CD8-positive, alpha-beta memory T cell (primary cell): Measurements from ENCODE around the gene MGA. TPM values are rescaled to one million over a fixed set of nuclear protein-coding genes. Genes with fewer than 3 reads are reported as not detected.

Experiments
- CTCF ChIA-PET: fragments of 350-600 bp; sonication (Branson Sonifier 250); formaldehyde crosslinking; loops from one replicate; lab custom pipeline; 2021; ENCODE audit warnings: antibody characterized with exemption; lab: Charles Lee
- POLR2A ChIA-PET: fragments of 350-600 bp; sonication (Branson Sonifier 250); formaldehyde crosslinking; loops from one replicate; lab custom pipeline; 2021; ENCODE audit warnings: antibody characterized with exemption; lab: Charles Lee
- DNase-seq, 5 donors: peaks; one replicate each; pipeline versions ENCODE4 v3.0.0 to v3.0.0-alpha.2; 2020 to 2022; ENCODE audit warnings: mixed read lengths in 1 of 5
- H3K27ac ChIP-seq: one replicate; pipeline ENCODE4 v1.7.0; 2013; ENCODE audit warnings: low read depth, mild to moderate bottlenecking, low read length, moderate library complexity
- H3K27me3 ChIP-seq: 2 replicates; pipeline ENCODE4 v1.7.0; 2013; ENCODE audit warnings: low read length, mild to moderate bottlenecking; ENCODE audit not compliant: insufficient read depth, poor library complexity, severe bottlenecking
- H3K36me3 ChIP-seq: 2 replicates; pipeline ENCODE4 v1.7.0; 2013; ENCODE audit warnings: mild to moderate bottlenecking, low read length, moderate library complexity; ENCODE audit not compliant: insufficient read depth
- H3K4me1 ChIP-seq: 2 replicates; pipeline ENCODE4 v1.7.0; 2013; ENCODE audit warnings: mild to moderate bottlenecking, low read length, moderate library complexity; ENCODE audit not compliant: insufficient read depth
- H3K4me3 ChIP-seq: 2 replicates; pipeline ENCODE4 v1.7.0; 2013; ENCODE audit warnings: mild to moderate bottlenecking, low read length
- H3K9me3 ChIP-seq: 2 replicates; pipeline ENCODE4 v1.7.0; 2013; ENCODE audit warnings: mild to moderate bottlenecking, low read length
- H3K27ac Mint-ChIP-seq, 8 donors: one replicate each; pipeline ENCODE4 v1.8.0; 2020 to 2021; ENCODE audit warnings: mixed read lengths in 8 of 8, mild to moderate bottlenecking in 6 of 8, inconsistent platforms in 3 of 8, moderate library complexity in 3 of 8
- H3K27me3 Mint-ChIP-seq, 2 donors: one replicate each; pipeline ENCODE4 v1.8.0; 2020 to 2021; ENCODE audit warnings: mixed read lengths in 2 of 2, mild to moderate bottlenecking in 1 of 2, moderate library complexity in 1 of 2
- H3K36me3 Mint-ChIP-seq, 3 donors: one replicate each; pipeline ENCODE4 v1.8.0; 2020 to 2021; ENCODE audit warnings: mixed read lengths in 3 of 3, inconsistent platforms in 1 of 3, mild to moderate bottlenecking in 1 of 3
- H3K4me1 Mint-ChIP-seq, 3 donors: one replicate each; pipeline ENCODE4 v1.8.0; 2020 to 2021; ENCODE audit warnings: mixed read lengths in 3 of 3, inconsistent platforms in 1 of 3, mild to moderate bottlenecking in 1 of 3
- H3K4me3 Mint-ChIP-seq, 7 donors: one replicate each; pipeline ENCODE4 v1.8.0; 2020 to 2021; ENCODE audit warnings: mixed read lengths in 7 of 7, mild to moderate bottlenecking in 6 of 7, moderate library complexity in 4 of 7, inconsistent platforms in 2 of 7
- H3K9me3 Mint-ChIP-seq, 5 donors: one replicate each; pipeline ENCODE4 v1.8.0; 2020 to 2022; ENCODE audit warnings: mixed read lengths in 5 of 5, mild to moderate bottlenecking in 3 of 5, moderate library complexity in 2 of 5, inconsistent platforms in 1 of 5
- polyA plus RNA-seq: library from polyadenylated mRNA; unstranded; fragments of 300-500 nt; fragmentation: Illumina TruSeq; gene quantifications from one replicate; pipeline ENCODE4 v1.2.3, GENCODE V29; 2021
- total RNA-seq, 2 experiments: library from RNA; stranded (reverse); gene quantifications; one replicate each; pipeline ENCODE4 v1.2.3, GENCODE V29; 2021

The MGA gene
- total and polyA plus RNA-seq, 3 experiments from 2014 or later, result 22.5 to 41.5 (median 40.1) TPM

DNA sequence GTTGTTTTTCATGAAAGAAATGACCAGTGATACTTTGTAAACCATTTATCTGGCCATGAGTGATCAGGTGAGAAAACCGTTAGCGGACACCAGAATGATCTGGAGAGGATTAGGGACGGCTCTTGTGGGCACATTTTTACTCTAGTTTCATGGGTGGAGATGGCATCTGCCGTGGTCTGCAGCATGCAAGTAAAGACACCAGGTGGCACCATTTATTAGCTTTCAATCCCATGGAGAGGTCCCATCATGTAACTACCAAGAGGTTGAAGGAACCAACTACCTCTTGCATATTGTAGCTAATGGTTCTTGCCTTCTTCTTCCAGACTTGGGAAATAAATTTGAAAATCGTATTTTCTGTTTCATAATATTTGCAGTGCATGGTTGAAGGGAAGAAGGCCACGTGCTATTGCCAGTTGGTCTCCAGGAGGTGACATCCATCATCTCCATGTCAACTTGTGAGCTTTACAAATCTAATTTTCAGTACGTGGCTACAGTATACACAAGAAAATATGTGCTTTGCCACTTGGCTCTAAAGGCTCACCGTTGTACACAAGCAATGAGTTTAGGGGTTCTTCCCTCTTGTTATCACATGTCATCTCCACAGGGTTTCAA is 112.6 kb downstream of the MGA start:
- no peak overlapping the region for H3K27ac ChIP-seq
- no peaks in the 10 kb centered on the region for H3K9me3 Mint-ChIP-seq
- POLR2A ChIA-PET, result interaction anchor here (0.6 to 2.3 kb wide), 7 partner anchors 38 to 271 kb away, joined by 3 to 12 read pairs (median 3); partner anchors contain the start of gene MGA
- peak overlapping the region; percentile 67 to 98 (median 96) for H3K27ac Mint-ChIP-seq
- no peaks in the 10 kb centered on the region for H3K9me3 ChIP-seq
- H3K4me3 ChIP-seq, result peak overlapping the region; percentile 89
- no peaks in the 10 kb centered on the region for H3K27me3 Mint-ChIP-seq
- peak; percentile 34 to 75 (median 63) for DNase-seq
- H3K4me1 Mint-ChIP-seq, result peaks cover 42 to 51% (median 51%) of the 10 kb centered on the region in 3 donors
- peak overlapping the region in 6 of 7 donors; percentile 45 to 98 (median 95) for H3K4me3 Mint-ChIP-seq
- peaks cover 0 to 25% (median 4%) of the 10 kb centered on the region in 3 donors for H3K36me3 Mint-ChIP-seq
- H3K4me1 ChIP-seq, result peaks cover 39% of the 10 kb centered on the region
- no peaks in the 10 kb centered on the region for H3K36me3 ChIP-seq
- CTCF ChIA-PET, result interaction anchor here (0.6 to 9.3 kb wide), 28 partner anchors 10 to 365 kb away, joined by 3 to 167 read pairs (median 6); partner anchors contain the start of gene EHD4
- H3K27me3 ChIP-seq, result no peaks in the 10 kb centered on the region

DNA sequence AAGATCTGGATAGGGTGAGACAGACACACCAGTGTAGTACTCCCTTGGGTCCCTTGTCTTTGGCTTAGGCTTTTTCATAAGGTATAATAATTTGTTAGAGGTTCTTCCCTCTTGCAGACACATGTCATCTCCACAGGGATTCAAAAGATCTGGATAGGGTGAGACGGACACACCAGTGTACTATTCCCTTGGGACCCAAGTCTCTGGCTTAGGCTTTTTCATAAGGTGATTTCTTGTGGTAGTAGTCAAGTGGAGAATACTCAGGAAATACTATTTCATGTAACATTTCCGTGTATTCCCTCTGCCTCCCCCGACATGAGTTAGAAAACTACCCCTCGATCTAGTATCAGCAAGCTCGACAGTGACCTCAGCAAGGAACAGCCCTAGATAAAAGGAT is 113.1 kb downstream of the MGA start:
- Mint-ChIP-seq H3K27ac (peak overlapping the region; percentile 93 to 98 (median 96)), H3K9me3 (no peaks in the 10 kb centered on the region), H3K36me3 (peaks cover 0 to 20% (median 4%) of the 10 kb centered on the region in 3 donors), H3K4me1 (peaks cover 47 to 57% (median 56%) of the 10 kb centered on the region in 3 donors), H3K4me3 (peak overlapping the region; percentile 91 to 98 (median 95)), H3K27me3 (no peaks in the 10 kb centered on the region)
- Histone ChIP-seq H3K27me3 (no peaks in the 10 kb centered on the region), H3K4me3 (peak overlapping the region; percentile 89), H3K9me3 (no peaks in the 10 kb centered on the region), H3K36me3 (no peaks in the 10 kb centered on the region), H3K4me1 (peaks cover 44% of the 10 kb centered on the region), H3K27ac (peak overlapping the region; percentile 68)
- CTCF ChIA-PET, result interaction anchor here (0.6 to 9.3 kb wide), 43 partner anchors 9 to 358 kb away, joined by 3 to 167 read pairs (median 5); partner anchors contain the start of genes EHD4 and MGA
- DNase-seq, result no peak
- POLR2A ChIA-PET, result interaction anchor here (0.6 to 2.3 kb wide), 12 partner anchors 37 to 271 kb away, joined by 3 to 12 read pairs (median 4); partner anchors contain the start of genes EHD4 and MGA

DNA sequence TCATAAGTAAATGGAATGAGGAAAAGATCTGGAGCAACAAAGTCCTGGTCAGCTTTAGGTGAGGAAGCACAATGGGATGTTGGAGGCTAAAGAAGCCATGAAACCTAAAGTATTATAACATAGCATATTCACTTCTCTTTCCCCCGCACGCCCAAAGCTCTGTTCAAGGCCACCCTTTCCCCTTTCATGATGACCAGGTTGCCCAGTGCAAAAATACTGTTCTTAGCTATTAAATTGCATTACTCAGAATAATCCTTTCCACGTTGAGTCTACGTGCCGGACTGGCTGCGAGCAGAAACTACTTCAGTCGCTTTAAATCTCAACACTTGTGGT is 113.5 kb downstream of the MGA start:
- H3K4me3 ChIP-seq, result peak overlapping the region; percentile 89
- H3K9me3 ChIP-seq, result no peaks in the 10 kb centered on the region
- POLR2A ChIA-PET, result interaction anchor here (0.5 to 2.3 kb wide), 12 partner anchors 37 to 496 kb away, joined by 3 to 12 read pairs (median 4); partner anchors contain the start of genes EHD4 and MGA
- peaks cover 0 to 16% (median 4%) of the 10 kb centered on the region in 3 donors for H3K36me3 Mint-ChIP-seq
- H3K4me1 ChIP-seq, result peaks cover 46% of the 10 kb centered on the region
- no peaks in the 10 kb centered on the region for H3K27me3 ChIP-seq
- CTCF ChIA-PET, result interaction anchor here (0.7 to 9.3 kb wide), 40 partner anchors 9 to 358 kb away, joined by 3 to 167 read pairs (median 4); partner anchors contain the start of genes EHD4, JMJD7, MGA and RPAP1
- H3K27ac ChIP-seq, result peak overlapping the region; percentile 68
- DNase-seq, result no peak
- H3K36me3 ChIP-seq, result no peaks in the 10 kb centered on the region
- H3K27me3 Mint-ChIP-seq, result no peaks in the 10 kb centered on the region
- H3K4me3 Mint-ChIP-seq, result peak overlapping the region; percentile 91 to 98 (median 95)
- peak overlapping the region; percentile 93 to 98 (median 96) for H3K27ac Mint-ChIP-seq
- no peaks in the 10 kb centered on the region for H3K9me3 Mint-ChIP-seq
- H3K4me1 Mint-ChIP-seq, result peaks cover 51 to 60% (median 60%) of the 10 kb centered on the region in 3 donors

DNA sequence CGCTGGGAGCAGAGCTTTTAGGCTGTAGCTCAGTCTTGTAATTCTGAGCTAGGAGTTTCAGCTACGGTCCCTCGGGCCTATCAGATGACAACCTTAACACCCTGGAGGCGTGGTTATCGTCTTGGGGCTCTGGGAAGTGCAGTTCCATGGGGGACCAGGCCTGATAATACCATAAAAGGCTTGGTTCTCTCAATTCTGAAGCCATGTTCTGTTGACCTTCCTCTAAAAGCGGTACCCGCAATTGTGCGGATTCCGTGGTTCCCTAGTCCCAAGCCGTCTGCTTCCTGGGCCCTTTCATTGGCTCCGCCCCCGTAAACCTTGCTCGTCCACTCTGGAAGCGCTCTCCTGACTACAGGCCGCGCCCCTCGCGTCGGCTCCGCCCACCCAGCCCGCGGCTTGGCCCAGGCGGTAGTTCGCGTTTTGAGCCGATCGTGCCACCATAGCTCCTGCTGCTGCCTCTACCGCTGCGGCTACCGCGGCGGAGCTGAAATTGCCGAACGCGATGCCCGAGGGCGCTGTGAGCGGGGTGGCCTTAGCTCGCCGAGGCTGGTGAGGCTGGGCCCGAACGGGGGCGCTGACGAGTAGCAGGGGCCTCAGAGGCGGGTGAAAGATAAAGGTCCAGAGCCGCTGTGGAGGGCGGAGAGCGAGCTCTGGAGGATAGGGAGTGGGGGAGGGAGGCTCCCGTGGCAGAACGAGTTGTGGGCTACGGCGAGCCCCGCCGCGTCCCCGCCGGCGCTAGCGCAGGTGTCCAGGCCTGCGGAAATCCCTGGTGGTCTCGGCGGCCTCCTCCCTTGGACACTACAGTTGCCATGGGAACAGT is 114.1 kb downstream of the MGA start, which contains the start of gene MAPKBP1:
Gene MAPKBP1, plus strand, starts transcription at position 423 of the 820 bp plus-strand sequence. CDS start 792 bp downstream, outside the sequence.
- ChIA-PET POLR2A (interaction anchor here (0.5 to 2.3 kb wide), 12 partner anchors 37 to 497 kb away, joined by 3 to 12 read pairs (median 4); partner anchors contain the start of genes EHD4, MGA and RPAP1), CTCF (interaction anchor here (0.6 to 9.3 kb wide), 40 partner anchors 8 to 359 kb away, joined by 3 to 167 read pairs (median 4); partner anchors contain the start of genes EHD4, JMJD7, MGA and RPAP1)
- Histone ChIP-seq H3K36me3 (no peaks in the 10 kb centered on the region), H3K9me3 (no peaks in the 10 kb centered on the region), H3K4me3 (peak within 1 kb of the TSS; percentile 89), H3K27me3 (no peaks in the 10 kb centered on the region), H3K27ac (peak within 1 kb of the TSS; percentile 68), H3K4me1 (peaks cover 46% of the 10 kb centered on the region)
- Mint-ChIP-seq H3K9me3 (no peaks in the 10 kb centered on the region), H3K4me1 (peaks cover 53 to 64% (median 64%) of the 10 kb centered on the region in 3 donors), H3K36me3 (peaks cover 0 to 18% (median 4%) of the 10 kb centered on the region in 3 donors), H3K27ac (peak within 1 kb of the TSS; percentile 93 to 98 (median 96)), H3K4me3 (peak within 1 kb of the TSS; percentile 91 to 98 (median 95)), H3K27me3 (no peaks in the 10 kb centered on the region)
- DNase-seq, result peak; percentile 97 to 99 (median 98)

DNA sequence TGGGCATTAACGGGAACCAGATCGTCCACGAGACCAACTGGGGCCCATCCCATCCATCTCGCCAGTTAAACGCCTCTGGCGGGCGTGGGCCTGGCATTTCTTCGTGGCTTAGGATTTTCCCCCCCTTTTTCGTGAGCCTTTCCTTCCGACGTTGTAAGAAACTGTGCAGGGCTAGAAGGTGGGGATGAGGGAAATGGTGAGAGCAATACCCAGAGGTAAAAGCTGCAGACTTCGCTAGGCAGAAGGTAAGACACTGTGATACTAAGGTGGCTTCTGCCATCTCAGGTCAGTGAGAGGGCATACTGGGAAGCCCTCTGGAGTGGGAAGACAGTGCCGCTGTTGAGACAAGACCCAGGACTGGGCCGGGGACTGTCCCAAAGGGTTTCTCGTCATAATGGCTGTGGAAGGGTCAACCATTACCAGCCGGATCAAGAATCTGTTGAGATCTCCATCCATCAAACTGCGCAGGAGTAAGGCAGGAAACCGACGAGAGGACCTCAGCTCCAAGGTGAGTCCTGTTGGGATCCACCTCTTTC is 114.7 kb downstream of the MGA start:
- Mint-ChIP-seq H3K9me3 (no peaks in the 10 kb centered on the region), H3K4me3 (peak overlapping the region; percentile 91 to 98 (median 95)), H3K27ac (peak overlapping the region; percentile 79 to 98 (median 94)), H3K27me3 (no peaks in the 10 kb centered on the region), H3K36me3 (peaks cover 0 to 21% (median 8%) of the 10 kb centered on the region in 3 donors), H3K4me1 (peaks cover 57 to 70% (median 70%) of the 10 kb centered on the region in 3 donors)
- Histone ChIP-seq H3K27ac (peak overlapping the region; percentile 68), H3K4me3 (peak overlapping the region; percentile 89), H3K4me1 (peaks cover 52% of the 10 kb centered on the region), H3K36me3 (no peaks in the 10 kb centered on the region), H3K27me3 (no peaks in the 10 kb centered on the region), H3K9me3 (no peaks in the 10 kb centered on the region)
- CTCF ChIA-PET, result interaction anchor here (1.0 to 9.3 kb wide), 30 partner anchors 8 to 360 kb away, joined by 3 to 167 read pairs (median 6); partner anchors contain the start of genes EHD4, JMJD7, MGA and RPAP1
- POLR2A ChIA-PET, result interaction anchor here (0.6 to 2.3 kb wide), 8 partner anchors 52 to 231 kb away, joined by 3 to 9 read pairs (median 6); partner anchors contain the start of genes EHD4, MGA and RPAP1
- peak in 1 of 5 donors; percentile 2 for DNase-seq

DNA sequence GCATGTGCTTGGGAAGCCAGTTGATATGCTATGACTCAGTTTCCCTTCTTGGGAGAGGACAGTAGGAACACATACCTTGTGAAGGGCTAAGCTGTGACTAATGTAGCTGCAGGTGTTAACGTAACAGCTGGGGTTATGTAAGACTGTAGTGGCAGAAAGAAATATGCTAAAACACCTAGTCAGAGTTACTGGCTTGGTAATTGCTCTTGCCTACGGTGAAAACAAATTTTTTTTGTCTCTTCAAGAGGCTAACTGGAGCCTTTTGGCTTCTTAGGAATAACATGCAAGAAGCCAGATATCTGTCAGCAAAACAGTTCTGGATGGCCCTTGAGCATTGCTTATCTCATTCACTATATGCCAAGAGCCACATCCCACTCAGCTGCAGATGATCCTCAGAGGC is 115.4 kb downstream of the MGA start:
- Histone ChIP-seq H3K4me1 (peaks cover 54% of the 10 kb centered on the region), H3K27me3 (no peaks in the 10 kb centered on the region), H3K27ac (no peak overlapping the region), H3K9me3 (no peaks in the 10 kb centered on the region), H3K36me3 (no peaks in the 10 kb centered on the region), H3K4me3 (peak overlapping the region; percentile 89)
- H3K4me1 Mint-ChIP-seq, result peaks cover 64 to 77% (median 77%) of the 10 kb centered on the region in 3 donors
- POLR2A ChIA-PET, result no interaction called here
- H3K27ac Mint-ChIP-seq, result peak overlapping the region in 5 of 8 donors; percentile 79 to 98 (median 96)
- no peaks in the 10 kb centered on the region for H3K27me3 Mint-ChIP-seq
- DNase-seq, result no peak
- H3K36me3 Mint-ChIP-seq, result peaks cover 0 to 19% (median 13%) of the 10 kb centered on the region in 3 donors
- no peaks in the 10 kb centered on the region for H3K9me3 Mint-ChIP-seq
- peak overlapping the region; percentile 91 to 98 (median 95) for H3K4me3 Mint-ChIP-seq
- CTCF ChIA-PET, result interaction anchor here (1.0 to 9.3 kb wide), 4 partner anchors 37 to 161 kb away, joined by 6 to 167 read pairs (median 105); no protein-coding TSS in a partner anchor
